NOMO-1 treated with DMSO at 0.1 percent for 48 hours (cell line): ENCODE data around the gene CCDC40.

Experiments used
- DNase-seq: peaks from one replicate; lab custom pipeline; 2025; ENCODE audit not compliant: unreplicated experiment; lab: John Stamatoyannopoulos, UW

CCDC40 gene

DNA sequence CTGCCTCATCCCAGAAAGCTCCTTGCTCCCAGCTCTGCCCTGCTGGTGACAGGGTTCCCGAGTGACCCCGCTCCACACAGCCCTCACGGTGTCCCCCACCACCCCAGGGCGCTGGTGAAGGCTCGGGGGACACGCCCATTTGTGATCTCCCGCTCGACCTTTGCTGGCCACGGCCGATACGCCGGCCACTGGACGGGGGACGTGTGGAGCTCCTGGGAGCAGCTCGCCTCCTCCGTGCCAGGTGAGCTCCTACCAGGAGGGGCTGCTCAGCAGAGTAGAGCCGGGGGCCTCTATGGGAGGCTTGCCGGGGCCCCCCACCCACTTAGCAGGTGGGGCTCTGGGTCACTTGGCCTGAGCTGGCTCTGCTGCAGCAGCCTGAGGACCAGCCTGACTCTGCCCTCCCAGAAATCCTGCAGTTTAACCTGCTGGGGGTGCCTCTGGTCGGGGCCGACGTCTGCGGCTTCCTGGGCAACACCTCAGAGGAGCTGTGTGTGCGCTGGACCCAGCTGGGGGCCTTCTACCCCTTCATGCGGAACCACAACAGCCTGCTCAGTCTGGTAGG, 76.1 kb downstream of the CCDC40 start:
- no peak for DNase-seq

DNA sequence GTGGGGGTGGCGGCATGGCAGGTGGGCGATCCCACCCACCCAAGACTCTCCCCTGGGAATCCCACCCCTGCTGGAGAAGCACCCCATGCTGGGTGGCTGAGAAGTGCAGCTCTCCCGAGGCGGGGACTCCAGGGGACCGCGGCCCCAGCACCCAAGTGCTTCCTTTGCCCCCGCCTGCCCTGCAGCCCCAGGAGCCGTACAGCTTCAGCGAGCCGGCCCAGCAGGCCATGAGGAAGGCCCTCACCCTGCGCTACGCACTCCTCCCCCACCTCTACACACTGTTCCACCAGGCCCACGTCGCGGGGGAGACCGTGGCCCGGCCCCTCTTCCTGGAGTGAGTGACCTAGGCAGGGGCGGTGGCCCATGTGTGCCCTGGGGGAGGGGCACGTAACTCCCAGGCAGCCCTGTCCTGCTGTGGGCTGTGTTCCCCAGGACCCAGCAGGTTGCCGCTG, 76.6 kb downstream of the CCDC40 start:
- no peak for DNase-seq

DNA sequence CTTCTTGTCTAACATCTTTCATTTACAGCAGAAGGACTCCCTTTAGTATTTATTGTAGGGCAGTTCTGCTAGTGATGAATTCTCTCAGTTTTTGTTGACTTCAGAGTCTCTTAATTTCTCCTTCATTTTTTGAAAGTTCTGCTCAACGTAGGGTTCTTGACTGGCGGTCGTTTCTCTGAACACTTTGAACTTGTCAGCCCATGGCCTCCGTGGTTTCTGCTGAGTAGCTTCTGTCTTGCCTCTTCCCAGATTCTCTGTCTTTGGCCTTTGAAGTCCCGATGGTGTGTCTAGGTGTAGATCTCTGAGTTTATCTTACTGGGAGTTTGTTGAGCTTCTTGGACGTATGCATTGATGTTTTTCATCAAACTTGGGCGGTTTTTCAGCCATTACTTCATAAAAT, 78.3 kb downstream of the CCDC40 start:
- DNase-seq, result no peak

DNA sequence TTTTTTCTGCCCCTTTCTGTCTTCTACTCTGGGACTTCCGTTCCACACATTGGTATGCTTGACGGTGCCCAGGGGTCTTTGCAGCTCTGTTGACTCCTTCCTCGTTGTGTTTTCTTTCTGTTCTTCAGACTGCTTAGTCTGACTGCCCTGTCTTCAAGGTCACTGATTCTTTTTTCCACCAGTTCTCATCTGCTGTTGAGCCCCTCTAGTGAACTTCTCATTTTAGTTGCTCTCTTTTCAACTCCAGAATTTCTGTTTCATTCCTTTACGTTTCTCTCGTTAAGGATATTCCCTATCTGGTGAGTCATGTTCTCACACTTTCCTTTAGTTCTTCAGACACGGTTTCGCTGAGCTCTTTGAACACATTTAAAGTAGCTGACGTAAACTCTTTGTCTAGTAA, 78.7 kb downstream of the CCDC40 start:
- DNase-seq, result no peak

DNA sequence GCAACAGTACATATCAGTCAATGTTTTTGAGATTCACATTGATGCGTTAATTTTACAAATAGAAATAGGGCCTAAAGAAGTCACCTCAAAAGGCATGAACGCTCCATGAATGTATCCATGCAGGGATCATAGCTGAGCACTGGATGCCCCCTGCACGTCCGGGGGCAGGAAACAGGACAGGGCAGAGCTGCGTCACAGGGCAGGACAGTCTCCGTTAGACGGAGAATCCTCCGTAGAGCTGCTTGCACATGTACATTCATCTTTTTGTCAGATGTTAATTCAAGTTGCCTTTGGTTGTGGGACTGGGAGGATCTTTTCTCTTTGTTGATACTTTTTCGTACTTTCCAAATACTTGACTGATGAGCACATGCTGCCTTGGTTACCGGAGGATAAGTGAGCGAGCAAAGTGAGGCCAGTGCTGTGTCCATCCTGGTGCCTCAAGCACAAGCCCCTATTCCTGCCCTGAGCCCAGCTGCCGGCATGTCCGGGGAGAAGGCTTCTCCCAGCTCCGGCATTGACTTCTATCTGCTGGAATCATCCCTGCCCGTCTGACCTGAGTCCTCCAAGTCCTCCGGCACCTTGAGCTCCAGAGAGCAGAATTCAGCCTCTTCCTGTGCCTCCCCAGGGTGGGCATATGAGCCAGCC, 80.0 kb downstream of the CCDC40 start:
- no peak for DNase-seq

DNA sequence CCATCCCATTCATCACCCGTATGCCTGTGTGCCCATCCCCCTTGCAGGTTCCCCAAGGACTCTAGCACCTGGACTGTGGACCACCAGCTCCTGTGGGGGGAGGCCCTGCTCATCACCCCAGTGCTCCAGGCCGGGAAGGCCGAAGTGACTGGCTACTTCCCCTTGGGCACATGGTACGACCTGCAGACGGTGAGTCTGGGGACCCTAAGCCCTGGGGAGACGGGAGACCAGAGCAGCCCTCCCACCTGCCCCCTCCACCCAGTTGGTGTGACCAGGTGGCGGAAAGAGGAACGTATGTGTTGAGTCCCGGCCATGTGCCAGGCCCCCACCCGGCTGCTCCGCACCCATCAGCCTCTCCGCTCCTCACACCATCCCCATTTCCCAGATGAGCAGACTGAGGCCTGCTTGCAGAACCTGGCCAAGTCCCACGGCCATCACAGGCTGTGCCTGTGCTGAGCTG, 80.5 kb downstream of the CCDC40 start:
- DNase-seq, result no peak

DNA sequence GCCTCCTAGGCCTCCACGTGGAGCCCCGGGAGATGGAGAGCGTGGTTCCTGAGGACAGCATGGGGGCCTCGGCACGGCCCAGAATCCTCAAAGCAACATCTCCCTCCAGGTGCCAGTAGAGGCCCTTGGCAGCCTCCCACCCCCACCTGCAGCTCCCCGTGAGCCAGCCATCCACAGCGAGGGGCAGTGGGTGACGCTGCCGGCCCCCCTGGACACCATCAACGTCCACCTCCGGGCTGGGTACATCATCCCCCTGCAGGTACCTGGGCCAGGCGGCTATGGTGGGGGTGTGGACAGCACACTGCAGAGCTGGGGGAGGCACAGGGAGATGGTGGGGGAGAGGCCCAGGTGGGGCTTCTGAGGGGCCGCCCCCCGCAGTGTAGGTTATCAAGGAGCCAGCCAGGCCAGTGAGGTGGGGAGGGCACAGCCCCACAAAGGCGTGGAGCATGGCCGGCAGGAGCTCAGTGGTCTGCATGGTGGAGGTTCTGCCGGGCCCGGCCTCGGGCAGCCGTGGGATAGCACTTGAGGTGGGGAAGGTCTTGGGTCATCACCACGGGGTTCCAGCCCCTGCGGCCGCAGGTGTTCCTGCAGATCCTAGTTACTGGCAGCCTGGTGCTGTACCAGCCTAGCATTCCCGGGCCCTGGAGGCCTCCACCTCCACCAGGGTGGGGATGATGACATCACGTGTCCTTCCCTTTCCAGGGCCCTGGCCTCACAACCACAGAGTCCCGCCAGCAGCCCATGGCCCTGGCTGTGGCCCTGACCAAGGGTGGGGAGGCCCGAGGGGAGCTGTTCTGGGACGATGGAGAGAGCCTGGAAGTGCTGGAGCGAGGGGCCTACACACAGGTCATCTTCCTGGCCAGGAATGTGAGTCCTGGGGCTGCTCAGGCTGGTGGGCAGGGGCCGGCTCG, 81.3 kb downstream of the CCDC40 start:
- no peak for DNase-seq

DNA sequence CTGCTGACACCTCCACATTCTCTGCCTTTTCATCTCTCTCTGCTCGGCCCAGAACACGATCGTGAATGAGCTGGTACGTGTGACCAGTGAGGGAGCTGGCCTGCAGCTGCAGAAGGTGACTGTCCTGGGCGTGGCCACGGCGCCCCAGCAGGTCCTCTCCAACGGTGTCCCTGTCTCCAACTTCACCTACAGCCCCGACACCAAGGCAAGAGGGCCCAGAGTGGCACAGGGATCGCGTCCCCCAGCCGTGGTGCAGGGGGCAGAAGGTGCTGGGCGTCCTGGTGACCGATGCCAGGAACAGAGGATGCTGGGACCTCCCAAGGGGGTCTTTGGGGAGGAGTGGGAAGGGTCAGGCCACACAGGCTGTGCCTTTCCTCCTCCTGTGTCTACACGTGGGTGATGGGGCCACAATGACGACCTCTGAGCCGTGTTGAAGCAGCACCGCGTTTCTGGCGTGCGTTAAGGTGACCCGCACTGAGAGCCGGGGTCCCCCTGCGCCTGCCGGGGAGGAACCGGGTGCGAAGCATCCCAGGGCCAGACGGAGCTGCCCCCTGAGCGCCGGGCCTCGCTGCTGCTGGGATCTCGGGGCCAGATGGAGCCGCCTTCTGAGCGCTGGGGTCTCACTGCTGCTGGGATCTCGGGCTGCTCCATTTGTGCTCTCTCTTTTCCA, 82.3 kb downstream of the CCDC40 start:
- DNase-seq, result no peak

DNA sequence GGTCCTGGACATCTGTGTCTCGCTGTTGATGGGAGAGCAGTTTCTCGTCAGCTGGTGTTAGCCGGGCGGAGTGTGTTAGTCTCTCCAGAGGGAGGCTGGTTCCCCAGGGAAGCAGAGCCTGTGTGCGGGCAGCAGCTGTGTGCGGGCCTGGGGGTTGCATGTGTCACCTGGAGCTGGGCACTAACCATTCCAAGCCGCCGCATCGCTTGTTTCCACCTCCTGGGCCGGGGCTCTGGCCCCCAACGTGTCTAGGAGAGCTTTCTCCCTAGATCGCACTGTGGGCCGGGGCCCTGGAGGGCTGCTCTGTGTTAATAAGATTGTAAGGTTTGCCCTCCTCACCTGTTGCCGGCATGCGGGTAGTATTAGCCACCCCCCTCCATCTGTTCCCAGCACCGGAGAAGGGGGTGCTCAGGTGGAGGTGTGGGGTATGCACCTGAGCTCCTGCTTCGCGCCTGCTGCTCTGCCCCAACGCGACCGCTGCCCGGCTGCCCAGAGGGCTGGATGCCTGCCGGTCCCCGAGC, 82.9 kb downstream of the CCDC40 start:
- no peak for DNase-seq

DNA sequence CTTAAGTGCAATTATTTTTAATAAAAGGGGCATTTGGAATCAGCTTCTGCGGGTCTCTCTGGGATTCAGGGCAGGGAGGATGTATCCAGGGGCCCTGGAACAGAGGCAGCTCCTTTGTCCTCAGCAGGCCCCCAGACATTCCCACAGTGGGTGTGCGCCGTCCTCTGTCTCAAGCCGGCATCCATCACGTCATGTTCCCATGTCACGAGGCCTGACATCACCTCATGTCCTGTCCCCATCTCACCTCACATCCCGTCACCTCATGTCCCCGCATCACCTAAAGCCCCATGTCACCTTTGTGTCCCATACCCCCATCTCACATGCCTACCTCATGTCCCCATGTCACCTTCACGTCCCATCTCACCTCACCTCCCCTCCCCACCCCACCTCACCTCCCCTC, 83.4 kb downstream of the CCDC40 start:
- no peak for DNase-seq

DNA sequence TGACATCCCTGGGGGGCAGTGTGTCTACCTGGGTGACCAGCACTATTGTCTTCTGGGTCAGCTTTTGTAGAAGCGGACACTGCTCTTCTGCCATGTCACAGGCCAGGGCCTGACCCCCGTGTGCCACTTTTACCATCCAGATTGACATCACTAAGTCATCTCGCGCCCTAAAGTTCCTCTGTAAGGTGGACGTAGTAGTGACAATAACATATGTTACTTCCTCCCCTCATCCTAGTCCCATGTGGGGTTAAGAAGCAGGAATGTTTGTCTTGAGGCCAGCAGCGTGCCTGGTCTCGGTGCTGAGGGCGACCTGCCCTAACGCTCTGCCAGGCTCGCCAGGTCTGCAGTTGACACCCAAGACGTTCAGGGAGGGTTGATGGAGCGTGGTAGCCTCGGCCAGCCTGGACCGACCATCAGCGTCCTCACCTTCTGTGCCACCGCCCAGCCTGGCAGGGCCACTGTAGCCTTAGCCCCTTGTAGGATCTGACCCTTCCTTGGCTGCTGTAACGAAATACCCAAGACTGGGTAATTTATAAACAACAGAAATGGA, 85.7 kb downstream of the CCDC40 start:
- no peak for DNase-seq

DNA sequence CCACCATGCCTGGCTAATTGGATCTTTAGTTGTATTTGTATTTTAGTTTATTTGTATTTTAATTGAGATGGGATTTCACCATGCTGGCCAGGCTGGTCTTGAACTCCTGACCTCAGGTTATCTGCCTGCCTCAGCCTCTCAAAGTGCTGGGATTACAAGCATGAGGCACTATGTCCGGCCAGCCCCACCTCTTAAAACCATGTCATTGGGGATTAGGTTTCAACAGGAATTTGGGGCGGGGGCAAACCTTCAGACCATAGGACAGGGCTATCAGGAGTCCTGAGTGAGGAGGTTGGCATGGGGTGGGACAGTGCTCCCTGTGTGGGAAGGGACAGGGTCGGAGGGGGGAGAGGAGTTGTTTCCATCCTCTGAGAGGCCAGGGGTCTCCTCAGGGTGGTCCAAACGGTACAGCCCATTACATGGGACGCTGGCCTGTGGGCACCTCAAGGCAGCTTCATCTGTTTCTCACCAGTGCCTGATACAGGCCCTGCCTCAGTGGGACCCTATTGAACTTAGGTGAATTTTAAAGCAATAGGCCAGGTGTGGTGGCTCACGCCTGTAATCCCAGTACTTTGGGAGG, 86.6 kb downstream of the CCDC40 start:
- no peak for DNase-seq

DNA sequence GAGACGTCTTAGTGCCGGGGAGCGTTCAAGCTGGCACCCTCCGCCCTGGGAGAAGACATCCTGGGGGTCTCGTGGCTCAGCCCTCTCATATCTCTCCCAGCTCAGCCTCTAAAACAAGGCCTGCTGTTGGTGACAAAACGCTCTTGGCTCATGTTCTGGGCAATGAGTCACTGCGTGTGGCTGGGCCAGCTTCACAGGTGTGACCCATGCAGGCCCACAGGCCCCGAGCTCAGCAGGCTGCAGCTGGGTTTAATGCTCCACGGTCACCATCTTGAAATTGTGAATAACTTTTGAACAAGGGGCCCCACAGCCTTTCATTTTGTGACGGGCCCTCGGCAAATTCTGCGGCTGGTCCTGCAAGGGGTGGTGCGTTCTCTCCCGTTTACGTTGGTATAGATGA, 87.3 kb downstream of the CCDC40 start:
- no peak for DNase-seq

DNA sequence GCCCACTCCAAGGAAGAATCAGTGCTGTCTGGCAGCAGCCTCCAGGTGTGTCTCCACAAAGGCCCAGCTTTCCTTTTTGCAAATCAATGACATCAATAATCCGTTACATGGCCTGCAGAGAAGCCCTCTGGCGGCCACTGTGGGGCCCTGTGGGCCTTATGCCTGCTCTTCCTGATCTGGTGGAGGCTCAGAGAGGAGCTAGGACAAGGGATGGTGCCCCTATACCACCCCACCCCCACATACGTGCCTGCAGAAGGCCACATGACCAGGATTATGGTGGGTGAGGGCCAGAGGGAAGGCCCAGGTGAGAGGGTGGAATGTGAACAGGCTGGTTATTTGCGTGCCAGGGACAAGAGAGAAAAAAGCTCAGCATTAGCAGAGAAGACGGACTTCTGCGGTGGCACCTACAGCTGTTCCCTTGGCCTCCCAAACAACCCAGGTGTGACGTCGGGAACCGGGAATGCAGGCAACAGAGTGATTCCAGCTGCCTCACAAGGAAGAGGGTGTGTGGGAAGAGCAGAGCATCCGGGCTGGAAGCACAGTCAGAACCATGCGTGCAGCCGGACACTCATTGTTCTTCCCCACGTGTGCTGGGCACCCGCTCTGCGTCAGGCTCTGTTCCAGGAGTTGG, 88.0 kb downstream of the CCDC40 start:
- DNase-seq, result no peak

DNA sequence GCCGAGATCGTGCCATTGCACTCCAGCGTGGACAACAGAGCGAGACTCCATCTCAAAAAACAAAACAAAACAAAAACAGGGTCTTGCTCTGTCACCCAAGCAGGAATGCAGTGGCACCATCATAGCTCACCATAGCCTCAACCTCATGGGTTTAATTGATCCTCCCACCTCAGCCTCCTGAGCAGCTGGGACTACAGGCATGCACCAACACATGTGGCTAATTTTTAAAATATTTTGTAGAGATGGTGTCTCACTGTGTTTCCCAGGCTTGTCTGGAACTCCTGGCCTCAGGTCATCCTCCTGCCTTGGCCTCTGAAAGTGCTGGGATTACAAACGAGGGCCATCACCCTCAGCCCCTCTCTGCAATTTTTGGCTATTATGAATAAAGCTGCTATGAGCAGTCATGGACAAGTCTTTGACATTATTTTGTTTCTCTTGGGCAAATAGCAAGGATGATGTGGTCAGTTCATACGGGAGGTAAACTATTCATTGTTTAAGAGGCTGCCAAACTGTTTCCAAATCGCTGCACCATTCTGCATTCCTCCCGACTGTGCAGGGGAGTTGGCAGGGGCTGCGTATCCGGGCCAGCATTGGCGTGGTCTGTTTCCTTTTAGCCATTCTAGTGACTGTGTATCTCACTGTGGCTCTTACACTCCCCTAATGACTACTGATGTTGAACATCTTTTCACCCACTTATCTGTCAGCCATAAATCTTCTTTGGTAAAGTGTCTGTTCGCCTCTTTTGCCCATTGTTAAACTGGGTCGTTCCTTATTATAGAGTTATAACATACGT, 89.4 kb downstream of the CCDC40 start:
- DNase-seq, result no peak

DNA sequence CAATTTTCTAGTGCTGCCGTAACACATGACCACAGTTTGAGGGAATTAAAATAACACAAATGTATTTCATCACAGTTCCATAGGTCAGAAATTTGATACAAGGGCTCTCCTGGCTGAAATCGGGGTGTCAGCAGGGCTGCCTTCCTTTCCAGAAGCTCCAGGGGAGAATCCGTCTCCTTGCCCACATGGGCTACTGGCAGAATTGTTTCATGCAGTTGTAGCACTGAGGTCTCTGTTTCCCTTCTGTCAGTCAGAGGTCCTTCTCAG, 89.9 kb downstream of the CCDC40 start:
- no peak for DNase-seq

DNA sequence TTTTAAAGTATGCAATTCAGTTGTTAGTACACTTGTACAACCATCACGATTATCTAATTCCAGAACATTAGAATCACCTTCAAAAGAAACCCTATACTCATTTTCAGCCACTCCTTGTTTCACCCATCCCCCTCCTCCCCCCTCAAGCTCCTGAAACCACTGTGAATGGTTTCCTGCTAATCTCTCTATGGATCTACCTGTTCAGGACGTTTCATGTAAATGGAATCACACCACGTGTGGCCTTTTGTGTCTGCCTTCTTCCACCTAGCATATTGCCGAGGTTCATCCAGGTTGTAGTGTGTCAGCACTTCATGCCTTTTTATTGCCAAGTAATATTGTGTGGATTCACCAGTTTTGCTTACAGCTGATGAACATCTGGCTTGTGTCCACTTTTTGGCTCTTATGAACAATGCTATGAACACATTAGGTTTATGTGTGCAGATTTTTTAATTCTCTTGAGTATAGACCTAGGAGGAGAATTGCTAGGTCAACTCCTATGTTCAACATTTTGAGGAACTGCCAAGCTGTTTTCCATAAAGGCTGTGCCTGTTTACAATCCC, 92.6 kb downstream of the CCDC40 start:
- DNase-seq, result no peak

DNA sequence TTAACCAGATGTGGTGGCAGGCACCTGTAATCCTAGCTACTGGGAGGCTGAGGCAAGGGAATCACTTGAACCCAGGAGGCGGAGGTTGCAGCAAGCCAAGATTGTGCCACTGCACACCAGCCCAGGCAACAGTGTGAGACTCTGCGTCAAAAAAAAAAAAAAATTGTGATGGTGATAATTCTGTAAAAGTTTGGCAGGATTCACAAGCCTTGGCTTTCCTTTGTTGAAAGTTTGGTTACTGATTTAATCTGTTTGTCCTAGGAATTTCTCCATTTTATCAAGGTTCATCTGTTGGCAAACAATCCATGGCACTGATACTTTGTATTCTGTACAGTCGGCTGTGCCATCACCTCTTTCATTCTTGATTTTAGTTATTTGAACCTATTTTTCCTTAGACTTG, 94.5 kb downstream of the CCDC40 start:
- DNase-seq, result no peak

DNA sequence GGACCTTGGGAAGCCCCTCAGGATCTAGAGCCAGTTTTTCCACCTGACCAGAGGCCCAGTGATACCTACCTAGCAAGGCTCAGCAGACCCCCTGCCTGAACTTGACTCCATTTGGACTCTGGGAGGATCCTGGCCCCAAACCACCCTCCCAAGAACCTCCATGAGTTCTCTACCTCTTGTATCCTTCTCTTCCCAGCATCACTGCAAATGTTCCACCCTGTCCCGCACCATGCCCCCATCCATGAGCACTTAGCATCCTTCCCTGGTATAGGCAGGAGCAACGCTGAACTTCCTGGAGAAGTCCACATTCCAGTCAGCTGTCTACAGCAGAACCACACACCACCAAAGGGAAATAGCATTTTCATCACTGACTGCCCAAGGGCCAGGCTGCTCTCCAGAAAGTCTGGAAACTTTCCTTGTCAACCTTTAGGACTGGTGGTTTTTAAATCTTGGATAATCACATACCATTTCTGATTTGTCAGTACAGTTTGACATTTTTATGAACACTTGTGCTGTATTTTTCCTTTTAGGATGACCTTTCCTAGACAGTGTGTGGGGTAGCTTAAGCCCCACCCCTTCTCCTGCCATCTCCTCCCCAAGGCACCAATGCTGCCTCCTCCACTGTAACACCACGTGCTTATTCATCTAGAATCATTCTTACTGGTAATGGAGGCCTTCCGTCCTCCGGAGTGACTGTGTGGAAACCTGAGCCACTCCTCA, 96.6 kb downstream of the CCDC40 start:
- no peak for DNase-seq
